ENCODE results near the gene ARL6.

DNA sequence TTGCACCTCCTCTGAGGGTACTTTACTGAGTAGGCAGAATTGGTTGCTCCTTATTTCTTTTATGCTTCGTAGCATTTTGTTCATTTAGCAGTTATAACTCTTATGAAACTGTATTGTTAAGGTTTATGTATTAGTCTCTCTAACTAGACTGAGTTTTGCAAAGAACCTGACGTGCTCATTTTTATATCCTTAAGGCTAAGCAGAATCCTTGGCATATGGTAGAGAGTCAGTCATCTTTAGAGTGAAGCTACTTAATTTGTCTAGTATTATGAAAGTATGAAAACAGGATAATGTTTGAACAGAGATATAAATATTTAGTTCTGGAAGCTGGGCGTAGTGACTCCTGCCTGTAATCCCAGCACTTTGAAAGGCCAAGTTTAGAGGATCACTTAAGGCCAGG, 77.4 kb downstream of the ARL6 start:
- TF ChIP-seq CTCF (IDR thresholded peaks at IDR 0.05) (no peak), POLR2A (IDR thresholded peaks at IDR 0.05) (no peak)
